Natural killer cell (primary cell): Measurements from ENCODE around the gene SLC26A1. TPM values are rescaled to one million over a fixed set of nuclear protein-coding genes. Genes with fewer than 3 reads are reported as not detected.
A peak's percentile ranks its signal among the peaks of the same experiment; 100 is the strongest.

Experiments
- ATAC-seq, 3 donors: fragments of 150-1000 bp in 2 of 3; fragments of 200-7000 bp in 1 of 3; cut with Tn5 transposase; 1 replicate in 1 of 3; 2 replicates in 2 of 3; pipeline ENCODE4 v1.10.0; 2021; ENCODE audit warnings: mild to moderate bottlenecking in 2 of 3, moderate library complexity in 2 of 3
- DNase-seq, 2 donors: peaks; one replicate each; pipeline versions ENCODE4 v3.0.0 to v3.0.0-alpha.2; 2013 to 2021; ENCODE audit warnings: mixed read lengths in 1 of 2
- H3K27ac ChIP-seq: one replicate; pipeline ENCODE4 v1.5.1; 2013; ENCODE audit warnings: mild to moderate bottlenecking, low read length
- H3K27me3 ChIP-seq: one replicate; pipeline ENCODE4 v1.6.1; 2013; ENCODE audit warnings: low read length; ENCODE audit not compliant: control insufficient read depth, insufficient read depth
- H3K36me3 ChIP-seq: one replicate; pipeline ENCODE4 v1.6.1; 2013; ENCODE audit warnings: low read length; ENCODE audit not compliant: control insufficient read depth, insufficient read depth
- H3K4me1 ChIP-seq: one replicate; pipeline ENCODE4 v1.6.1; 2013; ENCODE audit warnings: low read length; ENCODE audit not compliant: control insufficient read depth, insufficient read depth
- H3K4me3 ChIP-seq: one replicate; pipeline ENCODE4 v1.5.1; 2013; ENCODE audit warnings: low read length
- H3K9me3 ChIP-seq: one replicate; pipeline ENCODE4 v1.6.1; 2013; ENCODE audit warnings: low read length; ENCODE audit not compliant: control insufficient read depth, insufficient read depth
- H3K27ac Mint-ChIP-seq, 2 donors: one replicate each; pipeline ENCODE4 v1.8.0; 2022; ENCODE audit warnings: mild to moderate bottlenecking in 2 of 2, mixed read lengths in 2 of 2, moderate library complexity in 1 of 2
- H3K27me3 Mint-ChIP-seq, 2 donors: one replicate each; pipeline ENCODE4 v1.8.0; 2022; ENCODE audit warnings: low read depth in 2 of 2, mixed read lengths in 2 of 2
- H3K36me3 Mint-ChIP-seq: one replicate; pipeline ENCODE4 v1.8.0; 2022; ENCODE audit warnings: mixed read lengths
- H3K4me1 Mint-ChIP-seq, 2 donors: one replicate each; pipeline ENCODE4 v1.8.0; 2022; ENCODE audit warnings: mixed read lengths in 2 of 2
- H3K4me3 Mint-ChIP-seq: one replicate; pipeline ENCODE4 v1.8.0; 2022; ENCODE audit warnings: mild to moderate bottlenecking, moderate library complexity, mixed read lengths
- H3K9me3 Mint-ChIP-seq, 2 donors: one replicate each; pipeline ENCODE4 v1.8.0; 2022; ENCODE audit warnings: mixed read lengths in 2 of 2
- WGBS: methylation state at CpG from one replicate; pipeline ENCODE4 v1.1.7; 2013; ENCODE audit warnings: missing lambda C conversion rate; ENCODE audit not compliant: insufficient coverage; 5-methylcytosine and 5-hydroxymethylcytosine counted together
- intact Hi-C: fragments of 100-400 bp; cut with micrococcal nuclease; formaldehyde crosslinking; loops from one replicate; pipeline ENCODE4 v1.14.2; 2022
- total RNA-seq, 4 donors: library from RNA; stranded (reverse); fragments of 120-200 nt in 1 of 4; gene quantifications; one replicate each; pipeline versions ENCODE4 v1.2.3 to v1.2.4, GENCODE V29; 2013 to 2022
- TF ChIP-seq, protein P1 (sequence below): fragments of 200-600 bp; IDR thresholded peaks from one replicate; pipeline ENCODE4 v1.8.0; 2022; ENCODE audit warnings: antibody characterized with exemption

The SLC26A1 gene
- total RNA-seq, 3 donors from 2014 or later (not counting 1 experiment from before 2014, with no cell fraction given), result 0.19 to 0.80 (median 0.61) TPM

DNA sequence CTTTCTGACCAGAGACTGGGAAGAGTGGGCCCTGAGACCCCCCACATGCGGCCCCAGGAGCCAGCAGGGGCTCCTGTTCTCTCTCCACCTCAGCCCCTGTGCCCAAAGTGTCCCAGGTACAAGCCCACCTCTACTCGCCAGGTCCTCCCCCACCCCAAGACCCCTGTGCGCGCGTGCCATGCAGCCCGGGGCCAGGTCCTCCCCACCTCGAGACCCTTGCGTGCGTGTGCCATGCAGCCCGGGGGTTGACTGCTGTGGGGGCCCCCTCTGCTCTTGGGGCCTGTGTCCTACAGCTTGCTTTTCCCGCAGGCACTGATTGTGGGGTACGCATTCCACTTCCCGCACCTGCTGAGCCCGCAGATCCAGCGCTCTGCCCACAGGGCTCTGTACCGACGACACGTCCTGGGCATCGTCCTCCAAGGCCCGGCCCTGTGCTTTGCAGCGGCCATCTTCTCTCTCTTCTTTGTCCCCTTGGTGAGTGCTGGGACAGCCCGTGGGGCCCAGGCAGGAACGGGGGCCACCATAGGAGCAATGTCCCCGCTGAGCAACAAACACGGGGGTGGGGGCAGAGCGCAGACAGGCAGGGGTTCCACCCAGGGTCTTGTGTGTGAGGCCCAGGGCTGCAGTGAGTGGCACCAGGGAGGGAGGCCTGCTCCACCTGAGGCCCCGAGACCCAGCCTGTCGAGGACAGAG lies 40.2 kb downstream of the SLC26A1 start:
- TF ChIP-seq, protein P1, sequence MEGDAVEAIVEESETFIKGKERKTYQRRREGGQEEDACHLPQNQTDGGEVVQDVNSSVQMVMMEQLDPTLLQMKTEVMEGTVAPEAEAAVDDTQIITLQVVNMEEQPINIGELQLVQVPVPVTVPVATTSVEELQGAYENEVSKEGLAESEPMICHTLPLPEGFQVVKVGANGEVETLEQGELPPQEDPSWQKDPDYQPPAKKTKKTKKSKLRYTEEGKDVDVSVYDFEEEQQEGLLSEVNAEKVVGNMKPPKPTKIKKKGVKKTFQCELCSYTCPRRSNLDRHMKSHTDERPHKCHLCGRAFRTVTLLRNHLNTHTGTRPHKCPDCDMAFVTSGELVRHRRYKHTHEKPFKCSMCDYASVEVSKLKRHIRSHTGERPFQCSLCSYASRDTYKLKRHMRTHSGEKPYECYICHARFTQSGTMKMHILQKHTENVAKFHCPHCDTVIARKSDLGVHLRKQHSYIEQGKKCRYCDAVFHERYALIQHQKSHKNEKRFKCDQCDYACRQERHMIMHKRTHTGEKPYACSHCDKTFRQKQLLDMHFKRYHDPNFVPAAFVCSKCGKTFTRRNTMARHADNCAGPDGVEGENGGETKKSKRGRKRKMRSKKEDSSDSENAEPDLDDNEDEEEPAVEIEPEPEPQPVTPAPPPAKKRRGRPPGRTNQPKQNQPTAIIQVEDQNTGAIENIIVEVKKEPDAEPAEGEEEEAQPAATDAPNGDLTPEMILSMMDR, result no peak
- no peaks in the 10 kb centered on the region for H3K27me3 Mint-ChIP-seq
- H3K27me3 ChIP-seq, result no peaks in the 10 kb centered on the region
- no peak overlapping the region for H3K4me3 ChIP-seq
- no peak for DNase-seq
- no peak overlapping the region for H3K27ac Mint-ChIP-seq
- no peaks in the 10 kb centered on the region for H3K36me3 Mint-ChIP-seq
- H3K9me3 ChIP-seq, result no peaks in the 10 kb centered on the region
- no peak for ATAC-seq
- H3K4me3 Mint-ChIP-seq, result no peak overlapping the region
- H3K9me3 Mint-ChIP-seq, result no peaks in the 10 kb centered on the region
- intact Hi-C loops, result no loop called here
- peaks cover 0 to 13% of the 10 kb centered on the region in 2 donors for H3K4me1 Mint-ChIP-seq
- peaks cover 22% of the 10 kb centered on the region for H3K36me3 ChIP-seq
- no peak overlapping the region for H3K27ac ChIP-seq
- no peaks in the 10 kb centered on the region for H3K4me1 ChIP-seq
- WGBS, result 95% methylated on average over 28 of the region's 28 CpGs

DNA sequence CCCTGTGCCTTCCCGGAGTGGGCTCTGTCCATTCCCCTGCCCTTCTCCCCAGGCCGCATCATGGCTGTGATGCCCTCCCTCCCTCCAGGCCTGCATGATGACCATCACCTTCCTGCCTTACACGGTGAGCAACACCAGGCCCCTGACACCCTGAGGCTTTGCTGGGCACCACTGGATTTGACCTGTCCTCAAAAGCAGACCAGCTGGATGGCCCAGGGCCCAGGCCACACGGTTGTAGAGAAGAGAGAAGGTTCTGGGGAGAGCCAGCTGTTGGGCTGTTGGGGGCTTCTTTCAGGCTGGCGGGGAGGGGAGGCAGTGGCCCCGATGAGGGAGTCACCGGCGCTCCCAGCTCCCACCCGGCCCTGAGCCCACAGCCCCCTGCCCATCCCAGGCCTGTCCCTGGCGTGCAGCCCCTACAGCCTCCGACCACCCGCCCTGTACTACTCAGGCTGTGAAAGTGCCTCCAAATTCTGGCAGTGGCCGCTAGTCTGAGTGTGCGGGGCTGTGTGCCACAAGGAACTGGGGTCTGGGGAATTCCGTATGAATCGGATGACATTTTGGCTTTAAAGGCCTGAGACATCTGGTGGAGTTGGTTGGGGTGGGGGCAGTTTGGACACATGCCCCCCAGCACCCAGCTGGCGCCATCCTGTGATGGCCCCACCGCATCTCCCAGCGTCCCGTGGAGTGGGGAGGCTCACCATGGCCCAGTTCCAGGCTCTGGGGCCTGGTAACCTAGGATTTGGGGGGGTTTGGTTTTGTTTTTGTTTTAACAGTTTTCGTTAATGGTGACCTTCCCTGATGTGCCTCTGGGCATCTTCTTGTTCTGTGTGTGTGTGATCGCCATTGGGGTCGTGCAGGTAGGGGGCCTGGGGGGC lies 41.4 kb downstream of the SLC26A1 start:
- ATAC-seq (no peak), DNase-seq (no peak)
- peaks cover 15% of the 10 kb centered on the region for H3K36me3 ChIP-seq
- no peaks in the 10 kb centered on the region for H3K27me3 ChIP-seq
- H3K4me3 ChIP-seq, result no peak overlapping the region
- Mint-ChIP-seq H3K4me1 (peaks cover 4 to 21% of the 10 kb centered on the region in 2 donors), H3K4me3 (no peak overlapping the region), H3K27ac (peak overlapping the region in 1 of 2 donors; percentile 50), H3K9me3 (no peaks in the 10 kb centered on the region), H3K27me3 (no peaks in the 10 kb centered on the region), H3K36me3 (no peaks in the 10 kb centered on the region)
- WGBS, result 95% methylated on average over 23 of the region's 23 CpGs
- no peaks in the 10 kb centered on the region for H3K9me3 ChIP-seq
- intact Hi-C loops, result no loop called here
- TF ChIP-seq, protein P1, result no peak
- H3K27ac ChIP-seq, result no peak overlapping the region
- H3K4me1 ChIP-seq, result peaks cover 4% of the 10 kb centered on the region

DNA sequence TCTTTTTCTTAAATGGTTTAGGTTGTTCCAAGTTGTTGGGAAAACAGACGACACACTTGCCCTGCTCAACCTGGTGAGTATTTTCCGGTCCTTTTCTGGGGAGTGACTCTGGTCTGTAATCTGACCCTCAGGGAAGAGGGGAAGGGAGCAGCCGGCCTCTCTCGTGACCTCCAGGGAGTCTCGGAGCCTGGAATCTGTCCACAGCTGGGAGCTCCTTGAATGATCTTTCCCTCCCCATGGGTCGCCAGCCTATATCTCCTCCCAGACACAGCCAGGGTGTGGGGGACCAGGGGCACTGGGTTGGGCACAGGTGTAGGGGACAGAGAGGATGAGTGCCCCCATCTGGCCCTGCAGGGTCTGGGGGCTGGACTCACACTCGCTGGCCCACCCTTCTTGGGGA lies 42.0 kb downstream of the SLC26A1 start:
- Mint-ChIP-seq H3K36me3 (no peaks in the 10 kb centered on the region), H3K27ac (no peak overlapping the region), H3K27me3 (no peaks in the 10 kb centered on the region), H3K9me3 (no peaks in the 10 kb centered on the region), H3K4me1 (peaks cover 10 to 23% of the 10 kb centered on the region in 2 donors), H3K4me3 (no peak overlapping the region)
- no peaks in the 10 kb centered on the region for H3K9me3 ChIP-seq
- TF ChIP-seq, protein P1, result no peak
- no peak overlapping the region for H3K27ac ChIP-seq
- DNase-seq (no peak), ATAC-seq (no peak)
- no peaks in the 10 kb centered on the region for H3K27me3 ChIP-seq
- intact Hi-C loops, result no loop called here
- WGBS, result 96% methylated on average over 6 of the region's 7 CpGs
- peaks cover 15% of the 10 kb centered on the region for H3K36me3 ChIP-seq
- peaks cover 10% of the 10 kb centered on the region for H3K4me1 ChIP-seq
- H3K4me3 ChIP-seq, result no peak overlapping the region
